SJSA1 (cell line): Measurements from ENCODE around the gene MAPK14. TPM values are rescaled to one million over a fixed set of nuclear protein-coding genes. Genes with fewer than 3 reads are reported as not detected.
"Not testable (repeated sequence)": the region's sequence is repeated elsewhere in the genome, so short reads cannot be mapped to it uniquely, and the experiment has no call there.

Experiments
- DNase-seq, 2 experiments: peaks; one replicate each; pipeline ENCODE4 v3.0.0-alpha.2; 2015 to 2020; ENCODE audit warnings: low spot score in 2 of 2, low read depth in 1 of 2
- H3K27ac ChIP-seq: fragments of 250-450 bp; sonication (Bioruptor Pico); 2 replicates; pipeline ENCODE4 v1.5.1; 2020; ENCODE audit warnings: mild to moderate bottlenecking, moderate library complexity
- H3K27me3 ChIP-seq: fragments of 250-450 bp; sonication (Bioruptor Pico); replicated peaks from 2 replicates; pipeline ENCODE4 v1.5.1; 2020; ENCODE audit warnings: mild to moderate bottlenecking, moderate library complexity
- H3K36me3 ChIP-seq: fragments of 250-450 bp; sonication (Bioruptor Pico); 2 replicates; pipeline ENCODE4 v1.5.1; 2020; ENCODE audit warnings: mild to moderate bottlenecking
- H3K4me1 ChIP-seq: fragments of 250-450 bp; sonication (Bioruptor Pico); replicated peaks from 2 replicates; pipeline ENCODE4 v1.6.1; 2021; ENCODE audit warnings: mild to moderate bottlenecking
- H3K4me3 ChIP-seq: fragments of 250-450 bp; sonication (Bioruptor Pico); 2 replicates; pipeline ENCODE4 v1.5.1; 2020; ENCODE audit warnings: mild to moderate bottlenecking
- H3K9me3 ChIP-seq: fragments of 250-450 bp; sonication (Bioruptor Pico); replicated peaks from 2 replicates; pipeline ENCODE4 v1.5.1; 2020; ENCODE audit warnings: mild to moderate bottlenecking
- total RNA-seq: library from RNA; depleted of rRNA; stranded (reverse); fragments of >200 nt; shearing (Covaris generic); gene quantifications from 2 replicates; pipeline ENCODE4 v1.2.3, GENCODE V29; 2014

The MAPK14 gene
- total RNA-seq, 1 experiment from 2014 or later: 60.9 TPM

DNA sequence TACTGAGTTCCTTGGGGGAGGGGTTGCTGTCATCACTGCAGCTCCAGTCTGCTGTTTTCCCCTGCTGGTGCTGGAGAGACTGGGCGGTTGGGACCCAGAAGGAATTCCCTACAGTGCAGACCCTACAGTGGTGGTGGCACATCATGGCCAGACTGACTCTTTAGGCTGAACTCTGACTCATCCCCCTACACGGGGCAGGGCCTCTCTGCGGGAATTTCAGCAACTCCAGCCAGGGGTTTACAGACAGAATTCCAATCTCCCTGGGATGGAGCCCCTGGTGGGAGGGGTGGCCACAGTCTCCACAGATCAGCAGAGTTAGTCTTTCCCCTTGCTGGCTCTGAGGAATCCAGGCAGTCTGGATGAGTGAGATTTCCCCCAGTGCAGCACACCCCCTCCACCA is 55.8 kb downstream of the MAPK14 start:
- Histone ChIP-seq H3K4me1 (no peaks in the 10 kb centered on the region), H3K4me3 (no peak overlapping the region), H3K36me3 (peaks cover 87% of the 10 kb centered on the region), H3K27ac (no peak overlapping the region), H3K9me3 (no peaks in the 10 kb centered on the region), H3K27me3 (no peaks in the 10 kb centered on the region)
- DNase-seq: no peak

DNA sequence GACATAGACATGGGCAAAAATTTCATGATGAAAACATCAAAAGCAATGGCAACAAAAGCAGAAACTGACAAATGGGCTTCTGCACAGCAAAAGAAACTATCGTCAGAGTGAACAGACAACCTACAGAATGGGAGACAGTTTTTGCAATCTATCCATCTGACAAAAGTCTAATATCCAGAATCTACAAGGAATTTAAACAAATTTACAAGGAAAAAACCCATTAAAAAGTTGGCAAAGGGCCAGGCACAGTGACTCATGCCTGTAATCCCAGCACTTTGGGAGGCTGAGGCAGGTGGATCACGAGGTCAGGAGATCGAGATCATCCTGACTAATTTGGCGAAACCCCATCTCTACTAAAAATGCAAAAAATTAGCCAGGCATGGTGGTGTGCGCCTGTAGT is 60.6 kb downstream of the MAPK14 start:
- H3K27ac ChIP-seq, H3K4me3 ChIP-seq, H3K4me1 ChIP-seq, H3K27me3 ChIP-seq, DNase-seq, H3K9me3 ChIP-seq: not testable (repeated sequence)
- peaks cover 66% of the 10 kb centered on the region for H3K36me3 ChIP-seq

DNA sequence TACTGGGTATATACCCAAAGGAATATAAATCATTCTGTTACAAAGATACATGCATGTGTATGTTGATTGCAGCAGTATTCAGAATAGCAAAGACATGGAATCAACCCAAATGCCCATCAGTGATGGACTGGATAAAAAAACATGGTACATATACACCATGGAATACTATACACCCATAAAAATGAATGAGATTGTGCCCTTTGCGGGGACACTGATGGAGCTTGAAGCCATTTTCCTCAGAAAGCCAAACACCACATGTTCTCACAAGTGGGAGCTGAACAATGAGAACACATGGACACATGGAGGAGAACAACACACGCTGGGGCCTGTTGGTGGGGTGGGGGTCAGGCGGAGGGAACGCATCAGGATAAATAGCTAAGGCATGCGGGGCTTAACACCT is 61.4 kb downstream of the MAPK14 start:
- H3K27ac ChIP-seq: no peak overlapping the region
- H3K27me3 ChIP-seq: no peaks in the 10 kb centered on the region
- DNase-seq: no peak
- no peaks in the 10 kb centered on the region for H3K4me1 ChIP-seq
- no peak overlapping the region for H3K4me3 ChIP-seq
- H3K9me3 ChIP-seq: no peaks in the 10 kb centered on the region
- H3K36me3 ChIP-seq: peaks cover 58% of the 10 kb centered on the region

DNA sequence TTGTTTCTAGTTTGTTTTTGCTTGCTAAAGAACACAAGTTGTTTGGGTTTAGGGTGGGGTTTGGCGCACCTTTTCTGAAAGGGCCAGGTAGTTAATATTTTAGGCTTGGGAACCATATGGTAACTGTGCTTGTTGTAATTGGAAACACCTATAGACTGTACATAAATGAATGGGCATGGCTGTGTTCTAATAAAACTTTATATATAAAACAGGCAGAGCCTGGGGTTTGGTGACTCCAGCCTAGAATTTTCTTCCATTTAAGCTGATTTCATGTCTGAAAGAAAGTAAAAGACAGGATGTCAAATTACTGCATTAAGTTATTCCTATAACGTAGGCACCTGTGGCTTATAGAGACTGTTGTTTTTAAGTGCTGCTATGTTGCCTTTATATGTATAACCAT is 66.6 kb downstream of the MAPK14 start:
- Histone ChIP-seq H3K27ac (no peak overlapping the region), H3K9me3 (no peaks in the 10 kb centered on the region), H3K36me3 (peaks cover 25% of the 10 kb centered on the region), H3K27me3 (no peaks in the 10 kb centered on the region), H3K4me3 (no peak overlapping the region), H3K4me1 (no peaks in the 10 kb centered on the region)
- DNase-seq: no peak

DNA sequence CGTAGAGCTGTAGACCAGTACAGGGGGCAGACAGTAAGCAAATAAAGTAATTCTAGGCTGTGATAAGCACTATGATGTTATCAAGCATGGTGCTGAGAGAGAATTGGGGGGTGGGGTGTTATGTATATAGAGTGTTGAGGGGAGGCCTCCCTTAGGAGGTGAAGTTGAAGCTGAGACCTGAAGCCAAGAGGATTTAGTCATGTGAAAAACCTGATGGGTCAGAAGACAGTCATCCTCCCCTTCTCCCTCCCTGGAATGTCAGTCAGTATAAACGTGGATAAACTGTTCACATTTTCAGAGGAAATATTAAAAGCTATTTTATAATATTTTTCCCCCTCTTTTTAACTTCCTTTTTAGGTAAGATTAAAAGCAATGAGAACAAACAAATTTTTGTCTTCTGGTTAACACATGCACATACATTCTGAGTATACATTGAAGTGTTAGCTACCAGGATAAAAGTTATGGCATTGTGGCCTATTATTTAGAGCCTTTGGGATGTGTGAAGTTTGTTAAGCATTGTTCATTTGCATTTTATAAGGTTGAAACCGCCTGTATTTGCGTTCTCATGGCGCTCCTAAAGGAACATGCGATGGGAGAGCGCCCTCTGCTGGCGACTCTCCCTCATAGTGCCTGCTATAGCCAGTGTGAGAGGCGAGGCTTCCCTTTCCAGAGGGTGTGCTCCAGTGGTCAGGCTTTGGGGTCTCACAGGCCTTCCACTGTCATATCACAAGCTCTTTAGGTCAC is 67.3 kb downstream of the MAPK14 start:
- H3K27me3 ChIP-seq: no peaks in the 10 kb centered on the region
- H3K4me3 ChIP-seq: no peak overlapping the region
- DNase-seq: peak; percentile 68 to 72
- H3K4me1 ChIP-seq: no peaks in the 10 kb centered on the region
- no peak overlapping the region for H3K27ac ChIP-seq
- no peaks in the 10 kb centered on the region for H3K9me3 ChIP-seq
- H3K36me3 ChIP-seq: peaks cover 20% of the 10 kb centered on the region

DNA sequence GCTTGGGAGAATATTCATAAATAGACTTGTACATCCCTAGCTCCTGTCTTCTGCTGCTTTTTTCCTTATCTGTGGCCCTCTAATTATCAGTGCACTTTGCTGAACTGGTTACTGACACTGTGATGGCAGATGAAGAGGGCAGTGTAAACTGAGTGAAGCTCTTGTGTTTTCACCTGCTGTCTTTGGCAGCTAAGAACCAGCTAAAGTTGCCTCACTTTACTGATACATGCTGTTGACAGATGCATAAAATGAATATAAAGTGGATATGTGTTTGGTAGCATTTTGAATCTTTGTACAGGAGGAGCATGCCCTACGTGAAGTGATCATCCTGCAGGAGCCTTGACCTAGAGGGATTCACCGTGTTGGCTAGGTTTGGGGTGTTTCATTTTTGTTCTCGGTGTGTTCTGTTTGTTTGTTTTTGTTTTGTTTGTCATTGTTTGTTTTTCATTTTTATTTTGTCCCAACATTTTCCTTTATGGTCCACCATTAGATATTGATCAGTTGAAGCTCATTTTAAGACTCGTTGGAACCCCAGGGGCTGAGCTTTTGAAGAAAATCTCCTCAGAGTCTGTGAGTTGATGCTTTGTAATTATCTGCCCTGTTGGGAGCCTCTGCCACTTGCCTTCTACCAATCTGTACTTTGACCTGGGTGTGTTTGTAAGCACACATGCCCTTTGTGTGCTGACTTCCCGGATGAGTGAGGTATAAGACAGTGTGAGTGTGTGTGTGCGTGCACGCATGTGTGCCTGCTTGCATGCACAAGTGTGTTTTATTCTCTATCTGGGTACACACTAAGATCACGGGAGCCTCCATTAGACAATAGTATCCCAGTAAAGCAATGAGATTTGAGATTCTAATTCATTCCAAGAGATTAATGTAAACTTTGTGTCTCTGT is 68.1 kb downstream of the MAPK14 start:
- no peak overlapping the region for H3K4me3 ChIP-seq
- no peaks in the 10 kb centered on the region for H3K27me3 ChIP-seq
- peaks cover 19% of the 10 kb centered on the region for H3K36me3 ChIP-seq
- H3K4me1 ChIP-seq: no peaks in the 10 kb centered on the region
- H3K9me3 ChIP-seq: no peaks in the 10 kb centered on the region
- H3K27ac ChIP-seq: no peak overlapping the region
- DNase-seq: no peak

DNA sequence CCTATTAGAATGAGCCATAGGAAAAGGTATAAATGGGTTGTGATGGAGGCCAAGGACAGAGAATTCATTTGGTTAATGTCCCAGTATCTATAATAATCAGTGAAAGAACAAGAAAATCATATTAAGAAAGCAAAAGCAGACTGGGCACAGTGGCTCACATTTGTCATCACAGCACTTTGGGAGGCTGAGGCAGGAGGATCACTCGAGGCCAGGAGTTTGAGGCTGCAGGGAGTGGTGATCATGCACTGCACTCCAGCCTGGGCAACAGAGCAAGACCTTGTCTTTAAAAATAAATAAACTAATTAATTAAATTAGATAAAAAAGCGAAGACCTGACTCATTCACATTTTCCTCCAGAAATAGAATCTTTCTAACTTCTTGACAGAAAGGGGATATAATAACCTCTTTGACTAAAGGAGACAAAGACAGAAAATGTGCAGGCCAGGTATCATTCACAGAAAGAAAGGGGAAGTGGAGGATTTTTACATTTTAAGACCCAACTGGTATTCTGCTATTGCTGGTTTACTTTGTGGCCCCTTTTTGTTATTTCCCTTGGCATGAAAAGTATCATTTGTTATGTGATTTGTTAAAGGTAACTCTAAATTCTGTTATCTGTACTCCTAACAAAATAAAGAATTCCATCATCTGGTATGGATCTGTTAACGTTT is 70.8 kb downstream of the MAPK14 start:
- Histone ChIP-seq H3K36me3 (peaks cover 30% of the 10 kb centered on the region), H3K9me3 (no peaks in the 10 kb centered on the region), H3K4me1 (no peaks in the 10 kb centered on the region), H3K4me3 (no peak overlapping the region), H3K27me3 (no peaks in the 10 kb centered on the region), H3K27ac (no peak overlapping the region)
- DNase-seq: no peak

DNA sequence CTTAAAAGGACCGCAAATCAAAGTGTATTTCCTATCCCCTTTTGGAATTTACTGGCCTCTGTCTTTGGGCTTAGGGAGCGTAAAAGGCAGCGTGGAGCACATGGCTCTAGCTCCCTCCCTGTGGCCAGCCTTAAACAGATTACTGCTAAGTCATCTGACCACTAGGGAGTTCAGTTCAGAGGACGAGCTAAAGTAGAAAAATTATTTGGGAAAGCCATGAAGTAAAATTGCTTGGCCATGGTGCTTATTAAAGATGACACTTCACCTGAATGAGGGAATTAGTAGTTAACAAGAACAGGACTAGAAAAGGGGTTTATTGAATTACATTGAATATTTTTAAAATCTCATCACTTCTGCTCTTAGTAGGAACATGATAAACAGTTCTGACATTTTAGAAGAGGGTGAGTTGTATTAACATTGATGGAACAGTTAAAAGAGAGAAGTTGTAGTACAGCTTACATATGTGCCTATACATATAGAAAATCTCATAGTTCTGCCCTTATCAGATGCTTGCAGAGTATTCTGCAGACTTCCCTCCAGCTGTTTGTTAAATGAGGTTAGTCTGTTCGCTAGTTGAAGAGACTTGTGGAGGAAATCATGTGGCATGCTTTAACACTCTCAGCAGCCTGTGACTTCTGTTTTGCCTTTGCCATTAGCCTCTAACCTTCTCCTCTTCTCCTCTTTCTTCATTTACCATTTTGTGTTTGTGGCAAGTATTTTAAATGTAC is 71.5 kb downstream of the MAPK14 start:
- Histone ChIP-seq H3K9me3 (no peaks in the 10 kb centered on the region), H3K4me1 (no peaks in the 10 kb centered on the region), H3K27ac (no peak overlapping the region), H3K4me3 (no peak overlapping the region), H3K27me3 (no peaks in the 10 kb centered on the region), H3K36me3 (peaks cover 37% of the 10 kb centered on the region)
- DNase-seq: no peak

DNA sequence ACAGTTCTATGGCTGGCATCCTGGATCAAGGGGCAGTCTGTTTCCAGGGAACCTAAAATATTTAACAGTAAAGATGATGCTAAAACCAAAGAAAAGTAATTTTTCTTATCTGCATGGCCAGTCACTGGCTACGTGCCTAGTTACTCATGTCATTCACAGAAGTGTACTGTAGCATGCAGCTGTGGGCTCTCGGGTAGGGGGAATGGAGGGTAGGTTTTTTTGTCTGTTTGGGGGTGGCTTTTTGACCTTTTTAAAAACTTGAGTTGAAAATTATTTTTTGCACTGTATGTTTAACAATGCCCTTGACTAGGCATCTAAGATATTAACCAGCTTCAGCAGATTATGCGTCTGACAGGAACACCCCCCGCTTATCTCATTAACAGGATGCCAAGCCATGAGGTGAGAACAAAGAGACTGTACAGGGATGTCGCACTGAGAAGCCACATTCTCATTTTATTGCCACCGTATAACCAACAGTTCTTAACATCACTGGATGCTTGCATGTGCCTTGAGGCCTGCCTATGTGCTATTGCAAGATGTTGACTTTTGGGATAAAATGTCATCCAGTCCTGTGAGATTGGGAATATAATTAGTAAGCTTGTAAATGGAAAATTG is 72.4 kb downstream of the MAPK14 start:
- Histone ChIP-seq H3K27me3 (no peaks in the 10 kb centered on the region), H3K9me3 (no peaks in the 10 kb centered on the region), H3K36me3 (peaks cover 40% of the 10 kb centered on the region), H3K4me3 (no peak overlapping the region), H3K27ac (no peak overlapping the region), H3K4me1 (no peaks in the 10 kb centered on the region)
- no peak for DNase-seq

DNA sequence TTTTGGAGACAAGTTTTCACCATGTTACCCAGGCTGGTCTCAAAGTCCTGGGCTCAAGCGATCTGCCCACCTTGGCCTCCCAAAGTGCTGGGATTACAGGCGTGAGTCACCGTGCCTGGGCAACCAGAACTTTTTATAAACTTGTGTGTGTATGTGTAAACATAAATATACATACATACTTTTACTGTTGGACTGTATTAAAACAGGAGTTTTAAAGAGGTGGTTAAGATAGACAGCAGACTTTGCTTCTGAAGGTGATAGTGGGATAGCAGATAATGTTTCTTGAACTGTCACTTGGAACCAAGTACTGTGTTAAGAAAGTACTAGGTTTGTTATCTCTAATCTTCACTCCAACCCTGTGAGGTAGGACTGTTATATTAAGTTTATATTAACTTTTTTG is 74.1 kb downstream of the MAPK14 start:
- H3K27me3 ChIP-seq: no peaks in the 10 kb centered on the region
- H3K9me3 ChIP-seq: no peaks in the 10 kb centered on the region
- H3K4me3 ChIP-seq: no peak overlapping the region
- no peak for DNase-seq
- peaks cover 36% of the 10 kb centered on the region for H3K36me3 ChIP-seq
- no peak overlapping the region for H3K27ac ChIP-seq
- no peaks in the 10 kb centered on the region for H3K4me1 ChIP-seq

DNA sequence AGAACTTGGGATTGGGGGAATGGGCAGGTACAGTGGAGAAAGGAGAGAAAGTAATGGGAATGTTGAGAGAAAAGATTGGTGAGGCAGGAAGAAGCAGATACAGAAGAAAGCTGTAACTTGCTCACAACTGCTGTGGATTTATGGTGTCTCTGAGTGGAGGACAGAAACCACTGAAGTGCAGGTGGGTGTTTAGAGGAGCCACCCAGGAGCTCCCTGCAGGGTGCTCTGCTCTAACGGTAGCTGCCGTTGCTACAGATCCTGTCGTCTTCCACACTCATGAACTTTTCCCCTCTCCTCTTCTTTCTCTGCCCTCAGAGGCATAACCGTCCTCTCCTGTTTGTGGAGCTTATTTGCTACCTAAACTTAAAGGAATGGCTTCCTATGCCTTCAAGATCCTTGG is 75.2 kb downstream of the MAPK14 start:
- Histone ChIP-seq H3K9me3 (no peaks in the 10 kb centered on the region), H3K4me1 (no peaks in the 10 kb centered on the region), H3K4me3 (no peak overlapping the region), H3K27ac (no peak overlapping the region), H3K36me3 (peaks cover 47% of the 10 kb centered on the region), H3K27me3 (no peaks in the 10 kb centered on the region)
- DNase-seq: no peak

DNA sequence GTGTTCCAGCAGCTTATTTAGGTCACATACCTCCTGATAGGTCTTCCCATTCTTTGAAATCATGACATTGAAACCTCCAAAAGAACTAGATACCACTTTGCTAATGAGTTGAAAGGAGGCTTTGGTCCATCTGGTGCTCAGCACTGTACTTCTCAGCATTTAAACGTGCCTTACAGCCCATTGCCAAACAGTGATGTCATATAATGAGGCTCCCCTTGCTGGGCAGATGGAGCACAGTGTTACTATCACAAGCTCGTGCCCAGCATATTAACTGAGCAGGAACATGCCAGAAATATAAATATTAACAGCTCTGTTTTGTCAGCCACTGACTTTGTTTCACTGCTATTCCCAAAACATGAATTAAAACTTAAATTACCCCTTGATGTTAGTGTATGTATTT is 77.2 kb downstream of the MAPK14 start:
- no peak for DNase-seq
- Histone ChIP-seq H3K4me1 (no peaks in the 10 kb centered on the region), H3K4me3 (no peak overlapping the region), H3K27ac (no peak overlapping the region), H3K9me3 (no peaks in the 10 kb centered on the region), H3K27me3 (no peaks in the 10 kb centered on the region), H3K36me3 (peaks cover 67% of the 10 kb centered on the region)

DNA sequence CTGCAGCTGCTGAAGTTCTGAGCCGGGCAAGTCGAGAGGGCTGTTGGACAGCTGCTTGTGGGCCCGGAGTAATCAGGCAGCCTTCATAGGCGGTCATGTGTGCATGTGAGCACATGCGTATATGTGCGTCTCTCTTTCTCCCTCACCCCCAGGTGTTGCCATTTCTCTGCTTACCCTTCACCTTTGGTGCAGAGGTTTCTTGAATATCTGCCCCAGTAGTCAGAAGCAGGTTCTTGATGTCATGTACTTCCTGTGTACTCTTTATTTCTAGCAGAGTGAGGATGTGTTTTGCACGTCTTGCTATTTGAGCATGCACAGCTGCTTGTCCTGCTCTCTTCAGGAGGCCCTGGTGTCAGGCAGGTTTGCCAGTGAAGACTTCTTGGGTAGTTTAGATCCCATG is 81.5 kb downstream of the MAPK14 start:
- no peaks in the 10 kb centered on the region for H3K27me3 ChIP-seq
- H3K9me3 ChIP-seq: no peaks in the 10 kb centered on the region
- peaks cover 54% of the 10 kb centered on the region for H3K36me3 ChIP-seq
- no peak overlapping the region for H3K27ac ChIP-seq
- no peak overlapping the region for H3K4me3 ChIP-seq
- H3K4me1 ChIP-seq: no peaks in the 10 kb centered on the region
- no peak for DNase-seq
